ENCODE measurements around the gene SHISA8.

DNA sequence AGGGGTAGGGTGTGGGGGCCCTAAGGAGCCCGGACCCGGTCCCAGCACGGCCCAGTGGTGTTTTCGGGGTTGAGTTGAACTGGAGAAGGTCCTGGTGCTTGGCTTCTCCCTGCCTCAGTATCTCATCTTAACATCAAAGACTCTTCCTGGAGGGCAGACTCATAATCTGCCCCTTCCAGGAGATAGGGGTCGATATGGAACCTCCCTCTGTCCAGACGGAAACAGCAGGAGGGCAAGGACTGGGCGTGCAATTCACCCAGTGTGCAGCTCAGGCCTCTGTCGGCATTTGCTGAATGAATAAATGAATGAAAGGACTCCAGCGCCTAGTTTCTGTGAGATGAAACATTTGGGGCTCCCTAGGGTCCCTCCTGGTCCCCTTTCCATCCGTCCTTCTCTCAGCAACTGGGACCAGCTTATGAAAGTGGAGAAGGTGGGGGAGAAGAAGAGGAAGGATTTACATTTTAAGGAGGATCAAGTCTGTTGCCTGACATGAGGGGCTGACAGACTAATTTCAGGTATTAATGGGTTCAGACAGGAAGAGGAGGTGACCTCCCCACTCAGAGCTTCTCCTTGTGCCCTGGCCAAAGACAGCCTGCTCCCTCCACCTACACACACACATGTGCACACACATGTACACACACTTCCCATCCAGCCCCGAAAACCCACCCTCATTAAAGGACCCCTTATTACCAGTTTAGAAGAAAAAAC is 1.1 kb upstream of the SHISA8 start:
- no peak for TF ChIP-seq ZNF384 (IDR thresholded peaks at IDR 0.05)
- TF ChIP-seq BHLHE40 (IDR thresholded peaks at IDR 0.05; ENCODE audit: borderline replicate concordance): no peak
- no peak for TF ChIP-seq NFRKB (IDR thresholded peaks at IDR 0.05)
- no peak for TF ChIP-seq HDGF (IDR thresholded peaks at IDR 0.05; ENCODE audit: borderline replicate concordance)
- TF ChIP-seq L3MBTL2 (conservative IDR thresholded peaks at IDR 0.05): no peak
- TF ChIP-seq SUZ12 (IDR thresholded peaks at IDR 0.05): no peak
- TF ChIP-seq FOXM1 (IDR thresholded peaks at IDR 0.05; ENCODE audit: borderline replicate concordance): no peak
- TF ChIP-seq FOXK2 (IDR thresholded peaks at IDR 0.05): no peak
- TF ChIP-seq SP1 (IDR thresholded peaks at IDR 0.05): no peak
- TF ChIP-seq TARDBP (IDR thresholded peaks at IDR 0.05): no peak
- TF ChIP-seq, protein P1, sequence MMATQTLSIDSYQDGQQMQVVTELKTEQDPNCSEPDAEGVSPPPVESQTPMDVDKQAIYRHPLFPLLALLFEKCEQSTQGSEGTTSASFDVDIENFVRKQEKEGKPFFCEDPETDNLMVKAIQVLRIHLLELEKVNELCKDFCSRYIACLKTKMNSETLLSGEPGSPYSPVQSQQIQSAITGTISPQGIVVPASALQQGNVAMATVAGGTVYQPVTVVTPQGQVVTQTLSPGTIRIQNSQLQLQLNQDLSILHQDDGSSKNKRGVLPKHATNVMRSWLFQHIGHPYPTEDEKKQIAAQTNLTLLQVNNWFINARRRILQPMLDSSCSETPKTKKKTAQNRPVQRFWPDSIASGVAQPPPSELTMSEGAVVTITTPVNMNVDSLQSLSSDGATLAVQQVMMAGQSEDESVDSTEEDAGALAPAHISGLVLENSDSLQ (IDR thresholded peaks at IDR 0.05): no peak
- TF ChIP-seq LEF1 (IDR thresholded peaks at IDR 0.05; ENCODE audit: borderline replicate concordance): no peak

Data from HEK293T (cell line).